Measurements from ENCODE around the gene DNAJB1. TPM values are rescaled to one million over a fixed set of nuclear protein-coding genes. Genes with fewer than 3 reads are reported as not detected.

DNAJB1 gene
- total RNA-seq, 1 experiment from 2014 or later, result 54.5 TPM

DNA sequence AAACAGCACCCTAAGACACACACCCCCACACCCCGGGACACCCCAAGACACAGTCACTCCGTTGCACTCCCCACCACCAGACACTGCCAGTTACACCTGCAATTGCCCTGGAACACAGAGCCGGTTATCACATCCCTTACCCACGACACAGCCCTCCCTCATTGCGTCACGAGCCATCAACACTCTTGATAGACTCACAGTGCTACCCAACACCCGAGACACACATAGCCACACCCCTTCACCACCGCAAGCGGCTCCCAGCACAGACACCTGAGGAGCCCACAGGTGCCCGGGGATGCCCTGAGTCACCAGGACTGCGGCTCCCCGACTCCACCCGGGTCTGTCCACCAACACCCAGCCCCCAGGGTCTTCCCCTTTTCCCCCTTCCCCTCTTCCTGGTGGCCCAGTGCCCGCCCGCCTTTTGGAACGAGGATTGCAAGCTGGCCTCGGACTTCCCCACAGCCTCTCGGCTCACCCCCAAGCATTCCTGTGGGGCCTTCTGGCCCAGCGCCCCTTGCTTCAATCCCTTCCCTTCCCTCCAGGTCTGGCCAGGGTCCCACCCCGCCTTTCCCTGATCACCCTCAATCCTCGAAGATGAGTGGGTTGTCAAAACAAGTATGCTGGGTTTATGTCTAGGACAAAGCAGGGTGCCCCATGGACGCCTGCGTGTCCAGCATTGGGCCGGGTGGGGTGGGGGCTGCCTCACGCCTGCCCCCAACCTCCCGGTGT is 41.4 kb downstream of the DNAJB1 start:
- Mint-ChIP-seq H3K4me3 (no peak overlapping the region), H3K27ac (peak overlapping the region; percentile 68; the same call in 1 of the 2 replicates), H3K9me3 (no peaks in the 10 kb centered on the region), H3K4me1 (peaks cover 24% of the 10 kb centered on the region), H3K27me3 (ENCODE audit: low read depth) (peaks cover 12% of the 10 kb centered on the region), H3K36me3 (peaks cover 6% of the 10 kb centered on the region; the same call in 1 of the 2 replicates)
- ATAC-seq (no peak), DNase-seq (ENCODE audit: low spot score) (no peak)
- ChIA-PET CTCF (interaction anchor here (0.7 kb wide), 1 partner anchor 8 kb away, joined by 4 read pairs; no protein-coding TSS in a partner anchor), POLR2A (interaction anchor here (0.6 kb wide), 1 partner anchor 22 kb away, joined by 6 read pairs; no protein-coding TSS in a partner anchor)
- no peak for TF ChIP-seq ZNF121 (CRISPR knock-in tag; IDR thresholded peaks at IDR 0.05)
- TF ChIP-seq OVOL2 (CRISPR knock-in tag; IDR thresholded peaks at IDR 0.05; ENCODE audit: borderline replicate concordance), result no peak

DNA sequence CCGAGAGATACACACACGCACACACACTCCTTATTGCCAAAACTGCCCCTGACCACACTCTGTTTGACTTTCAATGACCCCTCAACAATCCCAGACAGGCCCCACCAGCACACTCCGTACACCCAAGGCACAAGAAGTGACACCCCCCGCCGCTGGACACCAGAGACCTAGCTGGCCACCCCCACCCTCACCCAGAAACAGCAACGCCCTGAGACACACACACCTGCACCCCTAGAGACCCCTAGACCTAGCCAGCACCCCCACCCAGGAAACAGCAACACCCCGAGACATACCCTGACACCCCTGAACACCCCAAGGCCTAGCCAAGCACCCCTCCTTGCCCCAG is 41.9 kb downstream of the DNAJB1 start:
- ChIA-PET CTCF (interaction anchor here (1.5 to 5.0 kb wide), 2 partner anchors 10 to 70 kb away, joined by 9 to 46 read pairs; no protein-coding TSS in a partner anchor), POLR2A (no interaction called here)
- no peak for ATAC-seq
- DNase-seq (ENCODE audit: low spot score), result no peak
- H3K4me3 Mint-ChIP-seq, result no peak overlapping the region
- no peaks in the 10 kb centered on the region for H3K9me3 Mint-ChIP-seq
- no peak overlapping the region for H3K27ac Mint-ChIP-seq
- TF ChIP-seq, protein P1, sequence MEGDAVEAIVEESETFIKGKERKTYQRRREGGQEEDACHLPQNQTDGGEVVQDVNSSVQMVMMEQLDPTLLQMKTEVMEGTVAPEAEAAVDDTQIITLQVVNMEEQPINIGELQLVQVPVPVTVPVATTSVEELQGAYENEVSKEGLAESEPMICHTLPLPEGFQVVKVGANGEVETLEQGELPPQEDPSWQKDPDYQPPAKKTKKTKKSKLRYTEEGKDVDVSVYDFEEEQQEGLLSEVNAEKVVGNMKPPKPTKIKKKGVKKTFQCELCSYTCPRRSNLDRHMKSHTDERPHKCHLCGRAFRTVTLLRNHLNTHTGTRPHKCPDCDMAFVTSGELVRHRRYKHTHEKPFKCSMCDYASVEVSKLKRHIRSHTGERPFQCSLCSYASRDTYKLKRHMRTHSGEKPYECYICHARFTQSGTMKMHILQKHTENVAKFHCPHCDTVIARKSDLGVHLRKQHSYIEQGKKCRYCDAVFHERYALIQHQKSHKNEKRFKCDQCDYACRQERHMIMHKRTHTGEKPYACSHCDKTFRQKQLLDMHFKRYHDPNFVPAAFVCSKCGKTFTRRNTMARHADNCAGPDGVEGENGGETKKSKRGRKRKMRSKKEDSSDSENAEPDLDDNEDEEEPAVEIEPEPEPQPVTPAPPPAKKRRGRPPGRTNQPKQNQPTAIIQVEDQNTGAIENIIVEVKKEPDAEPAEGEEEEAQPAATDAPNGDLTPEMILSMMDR (IDR thresholded peaks at IDR 0.05), result no peak
- TF ChIP-seq, protein P2, sequence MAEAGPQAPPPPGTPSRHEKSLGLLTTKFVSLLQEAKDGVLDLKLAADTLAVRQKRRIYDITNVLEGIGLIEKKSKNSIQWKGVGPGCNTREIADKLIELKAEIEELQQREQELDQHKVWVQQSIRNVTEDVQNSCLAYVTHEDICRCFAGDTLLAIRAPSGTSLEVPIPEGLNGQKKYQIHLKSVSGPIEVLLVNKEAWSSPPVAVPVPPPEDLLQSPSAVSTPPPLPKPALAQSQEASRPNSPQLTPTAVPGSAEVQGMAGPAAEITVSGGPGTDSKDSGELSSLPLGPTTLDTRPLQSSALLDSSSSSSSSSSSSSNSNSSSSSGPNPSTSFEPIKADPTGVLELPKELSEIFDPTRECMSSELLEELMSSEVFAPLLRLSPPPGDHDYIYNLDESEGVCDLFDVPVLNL (CRISPR knock-in tag; IDR thresholded peaks at IDR 0.05; ENCODE audit: borderline replicate concordance, low read depth), result no peak
- H3K4me1 Mint-ChIP-seq, result peaks cover 24% of the 10 kb centered on the region
- H3K36me3 Mint-ChIP-seq, result peaks cover 4% of the 10 kb centered on the region; the same call in 1 of the 2 replicates
- H3K27me3 Mint-ChIP-seq (ENCODE audit: low read depth), result peaks cover 12% of the 10 kb centered on the region

DNA sequence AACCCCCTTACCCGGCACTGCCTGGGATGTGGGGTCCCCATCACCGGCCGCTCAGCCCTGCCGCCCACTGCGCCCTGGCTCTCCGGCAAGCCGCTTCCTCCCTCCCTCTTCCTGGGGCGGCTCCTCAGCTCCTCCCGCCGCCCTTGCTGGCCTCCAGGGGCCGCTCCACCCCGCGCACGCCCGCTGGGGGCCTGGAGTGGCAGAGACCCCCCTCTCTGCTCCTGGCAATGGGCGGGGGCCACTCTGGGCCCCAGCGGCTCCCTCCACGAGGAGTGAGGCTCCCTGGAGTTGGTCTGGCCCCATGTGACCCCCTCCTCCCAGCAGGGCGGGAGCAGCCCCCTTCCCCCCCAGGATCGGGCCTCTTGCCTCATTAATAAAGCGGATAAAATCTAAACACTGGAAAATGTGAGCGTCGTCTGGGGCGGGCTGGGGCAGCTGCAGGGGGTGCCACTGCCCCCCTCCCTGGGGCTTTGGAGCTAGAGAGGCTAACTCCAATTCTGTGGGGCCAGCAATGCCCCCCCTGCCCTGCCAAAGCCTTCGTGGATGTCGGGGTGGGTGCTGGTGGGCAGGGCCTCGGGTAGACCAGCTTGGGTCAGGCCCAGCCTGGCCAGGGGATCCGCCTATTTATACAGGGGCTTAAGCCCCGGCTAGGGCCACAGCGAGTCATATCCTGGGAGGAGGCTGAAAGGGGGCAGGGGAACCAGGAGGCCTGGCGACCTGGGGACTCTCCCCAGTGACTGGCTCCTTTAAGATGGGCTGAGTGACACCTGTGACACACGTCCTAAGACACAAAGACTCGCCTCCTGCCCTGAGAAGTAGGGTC is 42.7 kb downstream of the DNAJB1 start, which contains the start of gene PTGER1:
PTGER1 (minus strand) TSS at position 104 of the 823 bp plus-strand sequence. CDS start 1,034 bp downstream, outside the sequence.
- POLR2A ChIA-PET, result no interaction called here
- CTCF ChIA-PET, result interaction anchor here (0.6 to 5.0 kb wide), 22 partner anchors 8 to 361 kb away, joined by 3 to 46 read pairs (median 4); partner anchors contain the start of genes ASF1B and GIPC1
- peak; percentile 17; the same call in 1 of the 2 replicates for TF ChIP-seq ZNF423 (CRISPR knock-in tag; IDR thresholded peaks at IDR 0.05)
- TF ChIP-seq SP1 (CRISPR knock-in tag; conservative IDR thresholded peaks at IDR 0.05), result peak; percentile 32; the same call in 1 of the 2 replicates
- TF ChIP-seq IRF2 (CRISPR knock-in tag; IDR thresholded peaks at IDR 0.05; ENCODE audit: borderline replicate concordance, low read depth), result no peak
- TF ChIP-seq FOXK1 (CRISPR knock-in tag; IDR thresholded peaks at IDR 0.05), result 0 out of 2 replicates have a peak, but pooled peaks have one; percentile 19
- Mint-ChIP-seq H3K36me3 (peaks cover 4% of the 10 kb centered on the region; the same call in 1 of the 2 replicates), H3K4me3 (peak within 1 kb of the TSS; percentile 27), H3K27me3 (ENCODE audit: low read depth) (peaks cover 12% of the 10 kb centered on the region), H3K4me1 (peaks cover 24% of the 10 kb centered on the region), H3K27ac (peak within 1 kb of the TSS; percentile 38; the same call in 1 of the 2 replicates), H3K9me3 (no peaks in the 10 kb centered on the region)
- DNase-seq (ENCODE audit: low spot score) (peak; percentile 60), ATAC-seq (peak; percentile 23)

DNA sequence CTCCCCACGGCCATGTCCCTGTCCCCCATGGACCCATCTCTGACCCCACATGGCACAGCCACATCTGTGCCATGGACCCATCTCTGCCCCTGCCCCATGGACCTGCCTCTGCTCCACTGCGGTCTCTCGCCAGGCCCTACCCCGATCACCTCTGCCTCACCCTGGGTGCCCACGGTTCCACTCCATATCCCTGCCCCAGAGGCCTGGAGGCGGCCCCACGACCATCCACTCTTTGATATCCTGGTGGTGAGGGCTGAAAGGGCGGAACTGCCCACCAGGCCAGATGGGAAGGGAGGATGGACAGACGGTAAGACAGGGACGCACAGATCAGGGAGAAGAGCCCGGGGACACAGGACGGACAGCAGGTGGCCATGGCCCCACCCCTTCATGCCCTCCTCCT is 43.4 kb downstream of the DNAJB1 start:
- no peak overlapping the region for H3K27ac Mint-ChIP-seq
- peaks cover 4% of the 10 kb centered on the region; the same call in 1 of the 2 replicates for H3K36me3 Mint-ChIP-seq
- peaks cover 12% of the 10 kb centered on the region for H3K27me3 Mint-ChIP-seq (ENCODE audit: low read depth)
- H3K9me3 Mint-ChIP-seq, result no peaks in the 10 kb centered on the region
- no peak for DNase-seq (ENCODE audit: low spot score)
- CTCF ChIA-PET, result interaction anchor here (0.6 to 5.0 kb wide), 22 partner anchors 9 to 361 kb away, joined by 3 to 46 read pairs (median 4); partner anchors contain the start of genes ASF1B and GIPC1
- peak overlapping the region; percentile 27 for H3K4me3 Mint-ChIP-seq
- POLR2A ChIA-PET, result no interaction called here
- peaks cover 24% of the 10 kb centered on the region for H3K4me1 Mint-ChIP-seq
- ATAC-seq, result no peak
- TF ChIP-seq KAT7 (CRISPR knock-in tag; IDR thresholded peaks at IDR 0.05; ENCODE audit: borderline replicate concordance) (no peak), ZNF396 (CRISPR knock-in tag; IDR thresholded peaks at IDR 0.05; ENCODE audit: borderline replicate concordance) (no peak), ELF4 (CRISPR knock-in tag; IDR thresholded peaks at IDR 0.05; ENCODE audit: low read depth) (no peak), ETV6 (CRISPR knock-in tag; IDR thresholded peaks at IDR 0.05) (no peak)
- TF ChIP-seq, protein P3, sequence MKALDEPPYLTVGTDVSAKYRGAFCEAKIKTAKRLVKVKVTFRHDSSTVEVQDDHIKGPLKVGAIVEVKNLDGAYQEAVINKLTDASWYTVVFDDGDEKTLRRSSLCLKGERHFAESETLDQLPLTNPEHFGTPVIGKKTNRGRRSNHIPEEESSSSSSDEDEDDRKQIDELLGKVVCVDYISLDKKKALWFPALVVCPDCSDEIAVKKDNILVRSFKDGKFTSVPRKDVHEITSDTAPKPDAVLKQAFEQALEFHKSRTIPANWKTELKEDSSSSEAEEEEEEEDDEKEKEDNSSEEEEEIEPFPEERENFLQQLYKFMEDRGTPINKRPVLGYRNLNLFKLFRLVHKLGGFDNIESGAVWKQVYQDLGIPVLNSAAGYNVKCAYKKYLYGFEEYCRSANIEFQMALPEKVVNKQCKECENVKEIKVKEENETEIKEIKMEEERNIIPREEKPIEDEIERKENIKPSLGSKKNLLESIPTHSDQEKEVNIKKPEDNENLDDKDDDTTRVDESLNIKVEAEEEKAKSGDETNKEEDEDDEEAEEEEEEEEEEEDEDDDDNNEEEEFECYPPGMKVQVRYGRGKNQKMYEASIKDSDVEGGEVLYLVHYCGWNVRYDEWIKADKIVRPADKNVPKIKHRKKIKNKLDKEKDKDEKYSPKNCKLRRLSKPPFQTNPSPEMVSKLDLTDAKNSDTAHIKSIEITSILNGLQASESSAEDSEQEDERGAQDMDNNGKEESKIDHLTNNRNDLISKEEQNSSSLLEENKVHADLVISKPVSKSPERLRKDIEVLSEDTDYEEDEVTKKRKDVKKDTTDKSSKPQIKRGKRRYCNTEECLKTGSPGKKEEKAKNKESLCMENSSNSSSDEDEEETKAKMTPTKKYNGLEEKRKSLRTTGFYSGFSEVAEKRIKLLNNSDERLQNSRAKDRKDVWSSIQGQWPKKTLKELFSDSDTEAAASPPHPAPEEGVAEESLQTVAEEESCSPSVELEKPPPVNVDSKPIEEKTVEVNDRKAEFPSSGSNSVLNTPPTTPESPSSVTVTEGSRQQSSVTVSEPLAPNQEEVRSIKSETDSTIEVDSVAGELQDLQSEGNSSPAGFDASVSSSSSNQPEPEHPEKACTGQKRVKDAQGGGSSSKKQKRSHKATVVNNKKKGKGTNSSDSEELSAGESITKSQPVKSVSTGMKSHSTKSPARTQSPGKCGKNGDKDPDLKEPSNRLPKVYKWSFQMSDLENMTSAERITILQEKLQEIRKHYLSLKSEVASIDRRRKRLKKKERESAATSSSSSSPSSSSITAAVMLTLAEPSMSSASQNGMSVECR (CRISPR knock-in tag; IDR thresholded peaks at IDR 0.05; ENCODE audit: borderline replicate concordance), result no peak
- TF ChIP-seq, protein P4, sequence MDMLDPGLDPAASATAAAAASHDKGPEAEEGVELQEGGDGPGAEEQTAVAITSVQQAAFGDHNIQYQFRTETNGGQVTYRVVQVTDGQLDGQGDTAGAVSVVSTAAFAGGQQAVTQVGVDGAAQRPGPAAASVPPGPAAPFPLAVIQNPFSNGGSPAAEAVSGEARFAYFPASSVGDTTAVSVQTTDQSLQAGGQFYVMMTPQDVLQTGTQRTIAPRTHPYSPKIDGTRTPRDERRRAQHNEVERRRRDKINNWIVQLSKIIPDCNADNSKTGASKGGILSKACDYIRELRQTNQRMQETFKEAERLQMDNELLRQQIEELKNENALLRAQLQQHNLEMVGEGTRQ (CRISPR knock-in tag; IDR thresholded peaks at IDR 0.05), result no peak
- TF ChIP-seq, protein P5, sequence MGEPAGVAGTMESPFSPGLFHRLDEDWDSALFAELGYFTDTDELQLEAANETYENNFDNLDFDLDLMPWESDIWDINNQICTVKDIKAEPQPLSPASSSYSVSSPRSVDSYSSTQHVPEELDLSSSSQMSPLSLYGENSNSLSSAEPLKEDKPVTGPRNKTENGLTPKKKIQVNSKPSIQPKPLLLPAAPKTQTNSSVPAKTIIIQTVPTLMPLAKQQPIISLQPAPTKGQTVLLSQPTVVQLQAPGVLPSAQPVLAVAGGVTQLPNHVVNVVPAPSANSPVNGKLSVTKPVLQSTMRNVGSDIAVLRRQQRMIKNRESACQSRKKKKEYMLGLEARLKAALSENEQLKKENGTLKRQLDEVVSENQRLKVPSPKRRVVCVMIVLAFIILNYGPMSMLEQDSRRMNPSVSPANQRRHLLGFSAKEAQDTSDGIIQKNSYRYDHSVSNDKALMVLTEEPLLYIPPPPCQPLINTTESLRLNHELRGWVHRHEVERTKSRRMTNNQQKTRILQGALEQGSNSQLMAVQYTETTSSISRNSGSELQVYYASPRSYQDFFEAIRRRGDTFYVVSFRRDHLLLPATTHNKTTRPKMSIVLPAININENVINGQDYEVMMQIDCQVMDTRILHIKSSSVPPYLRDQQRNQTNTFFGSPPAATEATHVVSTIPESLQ (CRISPR knock-in tag; IDR thresholded peaks at IDR 0.05), result no peak

All from WTC11 (cell line).